Endothelial cell (in vitro differentiated cells): Measurements from ENCODE around the gene AKTIP. TPM values are rescaled to one million over a fixed set of nuclear protein-coding genes. Genes with fewer than 3 reads are reported as not detected.

Source experiments
- DNase-seq: peaks from one replicate; pipeline ENCODE4 v3.0.0; 2021; ENCODE audit warnings: low spot score
- H3K27ac Mint-ChIP-seq: one replicate; pipeline ENCODE4 v1.8.0; 2021; ENCODE audit warnings: mixed read lengths, inconsistent platforms; ENCODE audit not compliant: unreplicated experiment
- H3K27me3 Mint-ChIP-seq: one replicate; pipeline ENCODE4 v1.8.0; 2021; ENCODE audit warnings: mild to moderate bottlenecking, moderate library complexity, mixed read lengths, inconsistent platforms; ENCODE audit not compliant: unreplicated experiment
- H3K36me3 Mint-ChIP-seq: one replicate; pipeline ENCODE4 v1.8.0; 2021; ENCODE audit warnings: mild to moderate bottlenecking, low read depth, mixed read lengths, inconsistent platforms; ENCODE audit not compliant: unreplicated experiment
- H3K4me1 Mint-ChIP-seq: one replicate; pipeline ENCODE4 v1.8.0; 2021; ENCODE audit warnings: mild to moderate bottlenecking, mixed read lengths, inconsistent platforms; ENCODE audit not compliant: unreplicated experiment
- H3K4me3 Mint-ChIP-seq: one replicate; pipeline ENCODE4 v1.8.0; 2021; ENCODE audit warnings: mild to moderate bottlenecking, mixed read lengths, inconsistent platforms; ENCODE audit not compliant: unreplicated experiment
- H3K9me3 Mint-ChIP-seq: one replicate; pipeline ENCODE4 v1.8.0; 2021; ENCODE audit warnings: mixed read lengths, inconsistent platforms; ENCODE audit not compliant: unreplicated experiment
- CTCF ChIP-seq: fragments of 200-600 bp; sonication (generic); IDR thresholded peaks from one replicate; pipeline ENCODE4 v1.5.0; 2021; ENCODE audit warnings: antibody characterized with exemption; ENCODE audit not compliant: unreplicated experiment
- total RNA-seq: library from RNA; stranded (reverse); fragmentation: NEBNext Ultra II Directional; extraction: Animal tissue kit (Norgen Biotek cat#: 25700); gene quantifications from one replicate; pipeline ENCODE4 v1.2.1, GENCODE V29; 2021; ENCODE audit not compliant: unreplicated experiment

Gene AKTIP
- total RNA-seq, 1 donor from 2014 or later: 22.4 TPM

- no peak overlapping the region for H3K27ac Mint-ChIP-seq
- peaks cover 14% of the 10 kb centered on the region for H3K36me3 Mint-ChIP-seq
- no peak for DNase-seq
- H3K4me1 Mint-ChIP-seq: no peaks in the 10 kb centered on the region
- no peaks in the 10 kb centered on the region for H3K9me3 Mint-ChIP-seq
- H3K4me3 Mint-ChIP-seq: no peak overlapping the region
- TF ChIP-seq CTCF: no peak
- H3K27me3 Mint-ChIP-seq: no peaks in the 10 kb centered on the region
Measured at GRCh38 chr16:53446090-53446489, 56.9 kb downstream of the AKTIP start.

GRCh38 chr16:53445534-53445933 lies 57.5 kb downstream of the AKTIP start:
- DNase-seq: no peak
- TF ChIP-seq CTCF: no peak
- no peak overlapping the region for H3K4me3 Mint-ChIP-seq
- H3K36me3 Mint-ChIP-seq: peaks cover 14% of the 10 kb centered on the region
- H3K27me3 Mint-ChIP-seq: no peaks in the 10 kb centered on the region
- H3K9me3 Mint-ChIP-seq: no peaks in the 10 kb centered on the region
- H3K4me1 Mint-ChIP-seq: no peaks in the 10 kb centered on the region
- no peak overlapping the region for H3K27ac Mint-ChIP-seq

Other genes with a start within 250 kb of the AKTIP start
- 38.0 TPM for gene RBL2, start 68.7 kb downstream of the AKTIP start, total RNA-seq
- 9.0 TPM for gene RPGRIP1L, start 200.7 kb upstream of the AKTIP start, total RNA-seq
- 83.8 TPM for gene FTO, start 200.9 kb upstream of the AKTIP start, total RNA-seq